Measurements from ENCODE around the gene WDR1.

WDR1 gene

DNA sequence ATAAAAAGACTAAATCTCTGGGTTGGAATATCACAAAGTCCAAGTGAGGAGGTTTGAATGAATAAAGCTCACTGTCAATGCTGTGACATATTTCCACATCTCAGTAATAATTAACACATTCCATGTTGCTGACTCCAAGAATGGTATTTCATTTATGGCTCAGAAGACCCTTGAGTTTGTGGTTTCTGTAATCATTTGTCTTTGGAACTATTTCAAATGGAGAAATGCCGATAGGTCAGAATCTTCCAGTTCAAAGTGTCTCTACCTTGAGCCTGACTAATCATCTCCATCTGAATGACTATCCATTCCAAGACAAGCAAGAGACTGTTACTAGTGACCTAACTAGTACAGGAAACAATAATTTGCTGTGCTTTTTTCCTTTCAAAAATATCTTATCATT lies 71.1 kb downstream of the WDR1 start:
- Histone ChIP-seq H3K36me3 (ENCODE audit: control insufficient read depth, insufficient read depth, low read length) (no peaks in the 10 kb centered on the region), H3K27me3 (ENCODE audit: control insufficient read depth, insufficient read depth, low read length) (no peaks in the 10 kb centered on the region), H3K9ac (ENCODE audit: low read length) (no peak overlapping the region), H3K4me1 (ENCODE audit: control insufficient read depth, insufficient read depth, low read length) (peaks cover 8% of the 10 kb centered on the region), H3K4me3 (ENCODE audit: low read length) (no peak overlapping the region), H3K9me3 (ENCODE audit: control insufficient read depth, low read length) (no peaks in the 10 kb centered on the region)

DNA sequence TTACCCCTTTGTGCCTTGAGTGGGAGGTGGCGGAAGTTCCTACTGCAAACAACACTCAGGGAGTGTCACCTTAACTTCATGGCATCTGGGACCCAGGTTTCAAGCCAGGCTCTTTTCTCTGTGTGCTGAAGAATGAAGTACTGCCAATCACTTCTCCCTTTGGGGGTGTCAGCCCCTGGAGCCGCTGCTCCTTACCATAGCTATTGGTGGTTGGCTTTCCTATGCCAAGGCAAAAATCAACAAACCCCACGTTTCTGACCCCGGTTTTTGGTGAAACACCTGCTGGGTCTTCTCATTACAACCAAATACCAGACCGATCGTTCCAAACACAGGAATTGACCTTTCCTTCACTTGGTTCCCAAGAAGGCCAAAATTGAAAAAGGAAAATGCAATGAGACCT lies 75.6 kb downstream of the WDR1 start:
- Histone ChIP-seq H3K36me3 (ENCODE audit: control insufficient read depth, insufficient read depth, low read length) (no peaks in the 10 kb centered on the region), H3K9ac (ENCODE audit: low read length) (no peak overlapping the region), H3K9me3 (ENCODE audit: control insufficient read depth, low read length) (no peaks in the 10 kb centered on the region), H3K4me1 (ENCODE audit: control insufficient read depth, insufficient read depth, low read length) (no peaks in the 10 kb centered on the region), H3K27me3 (ENCODE audit: control insufficient read depth, insufficient read depth, low read length) (no peaks in the 10 kb centered on the region), H3K4me3 (ENCODE audit: low read length) (no peak overlapping the region)

DNA sequence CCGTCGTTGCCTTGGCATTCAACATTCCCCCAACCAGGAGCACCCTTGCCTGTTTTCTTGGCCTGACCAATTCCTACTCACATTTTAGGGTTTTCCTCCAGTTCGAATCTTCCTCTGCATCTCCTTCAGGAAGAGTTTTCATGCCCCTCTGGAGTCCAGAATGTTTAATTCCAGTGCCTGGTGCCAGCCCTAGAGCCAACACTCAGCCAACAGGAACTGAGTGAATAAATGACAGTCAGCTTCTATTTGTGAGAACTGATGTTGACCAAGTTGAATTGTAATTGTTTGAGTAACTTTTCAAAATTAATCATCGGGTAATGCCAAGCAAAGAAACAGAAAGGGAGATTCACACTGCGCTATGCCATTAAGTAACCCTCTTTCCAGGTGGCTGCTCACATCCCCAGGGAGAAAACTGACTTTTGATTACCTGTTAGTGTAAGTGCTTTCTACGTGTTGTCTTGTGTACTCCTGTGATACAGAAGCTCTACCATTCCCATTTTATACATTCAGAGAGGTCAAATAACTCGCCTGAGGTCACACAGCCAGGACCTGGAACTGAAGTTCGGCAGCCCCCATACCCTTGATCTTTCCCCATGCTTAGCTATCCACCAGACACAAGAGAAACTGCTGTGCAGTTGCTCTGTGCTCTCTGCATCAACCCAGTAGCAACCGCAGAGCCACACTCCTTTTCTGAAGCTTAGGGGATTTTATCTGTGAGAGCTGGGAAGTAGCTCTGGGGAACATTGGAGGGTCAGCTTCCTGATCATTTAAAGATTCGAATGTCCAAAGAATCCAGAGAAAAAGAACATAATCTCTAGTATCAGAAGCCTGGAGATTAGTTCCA lies 76.3 kb downstream of the WDR1 start:
- no peaks in the 10 kb centered on the region for H3K9me3 ChIP-seq (ENCODE audit: control insufficient read depth, low read length)
- no peak overlapping the region for H3K4me3 ChIP-seq (ENCODE audit: low read length)
- no peaks in the 10 kb centered on the region for H3K4me1 ChIP-seq (ENCODE audit: control insufficient read depth, insufficient read depth, low read length)
- H3K27me3 ChIP-seq (ENCODE audit: control insufficient read depth, insufficient read depth, low read length): no peaks in the 10 kb centered on the region
- H3K36me3 ChIP-seq (ENCODE audit: control insufficient read depth, insufficient read depth, low read length): no peaks in the 10 kb centered on the region
- no peak overlapping the region for H3K9ac ChIP-seq (ENCODE audit: low read length)

DNA sequence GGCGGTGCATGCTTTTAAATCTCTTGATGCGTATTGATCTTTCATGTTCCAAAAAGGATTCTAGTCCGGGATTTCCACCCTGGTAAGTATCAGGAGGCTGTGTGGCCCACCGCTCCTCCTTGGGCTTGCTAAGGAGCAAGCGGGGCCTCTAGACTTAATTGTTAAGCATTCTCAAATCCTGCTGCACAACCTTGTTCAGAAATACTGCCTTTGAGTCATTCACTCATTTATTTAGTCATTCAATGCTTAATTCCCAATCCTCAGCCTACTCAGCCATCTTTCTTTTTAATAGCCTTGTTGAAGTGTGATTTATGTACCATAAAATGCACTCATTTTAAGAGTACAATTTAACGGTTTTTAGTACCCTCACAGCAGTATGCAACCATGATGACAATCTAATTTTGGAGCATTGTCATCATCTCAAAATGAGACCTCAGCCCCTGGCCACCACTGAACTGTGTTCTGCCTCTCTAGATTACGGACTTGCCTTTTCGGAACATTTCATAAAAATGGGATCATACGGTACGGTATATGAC lies 79.7 kb downstream of the WDR1 start:
- H3K36me3 ChIP-seq (ENCODE audit: control insufficient read depth, insufficient read depth, low read length): no peaks in the 10 kb centered on the region

DNA sequence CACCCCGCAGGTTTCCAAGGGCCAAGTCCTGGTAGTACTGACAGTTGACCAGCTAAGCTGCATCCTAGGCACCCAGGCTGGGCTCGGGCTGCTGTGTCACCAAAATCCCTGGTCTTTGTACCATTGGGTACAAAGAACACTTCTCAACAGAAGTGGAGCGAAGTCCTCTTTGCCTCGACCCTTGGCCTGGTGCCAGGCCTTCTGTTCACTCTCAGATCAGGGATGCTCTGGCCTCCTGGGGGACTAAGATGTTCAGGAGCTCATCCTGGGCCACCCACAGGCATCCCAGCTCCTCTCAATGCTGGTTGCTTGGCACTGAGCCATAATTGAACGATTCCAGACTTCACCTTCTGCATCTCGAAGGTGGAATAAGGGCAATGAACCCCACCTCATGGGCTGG lies 81.5 kb downstream of the WDR1 start:
- Histone ChIP-seq H3K36me3 (ENCODE audit: control insufficient read depth, insufficient read depth, low read length) (no peaks in the 10 kb centered on the region), H3K9me3 (ENCODE audit: control insufficient read depth, low read length) (no peaks in the 10 kb centered on the region), H3K4me1 (ENCODE audit: control insufficient read depth, insufficient read depth, low read length) (no peaks in the 10 kb centered on the region), H3K27me3 (ENCODE audit: control insufficient read depth, insufficient read depth, low read length) (no peaks in the 10 kb centered on the region), H3K4me3 (ENCODE audit: low read length) (no peak overlapping the region), H3K9ac (ENCODE audit: low read length) (no peak overlapping the region)

More for the DNA sequence above, 79.7 kb downstream of the WDR1 start:
- no peak overlapping the region for H3K4me3 ChIP-seq (ENCODE audit: low read length)
- H3K9ac ChIP-seq (ENCODE audit: low read length): no peak overlapping the region
- no peaks in the 10 kb centered on the region for H3K4me1 ChIP-seq (ENCODE audit: control insufficient read depth, insufficient read depth, low read length)
- no peaks in the 10 kb centered on the region for H3K27me3 ChIP-seq (ENCODE audit: control insufficient read depth, insufficient read depth, low read length)
- no peaks in the 10 kb centered on the region for H3K9me3 ChIP-seq (ENCODE audit: control insufficient read depth, low read length)

DNA sequence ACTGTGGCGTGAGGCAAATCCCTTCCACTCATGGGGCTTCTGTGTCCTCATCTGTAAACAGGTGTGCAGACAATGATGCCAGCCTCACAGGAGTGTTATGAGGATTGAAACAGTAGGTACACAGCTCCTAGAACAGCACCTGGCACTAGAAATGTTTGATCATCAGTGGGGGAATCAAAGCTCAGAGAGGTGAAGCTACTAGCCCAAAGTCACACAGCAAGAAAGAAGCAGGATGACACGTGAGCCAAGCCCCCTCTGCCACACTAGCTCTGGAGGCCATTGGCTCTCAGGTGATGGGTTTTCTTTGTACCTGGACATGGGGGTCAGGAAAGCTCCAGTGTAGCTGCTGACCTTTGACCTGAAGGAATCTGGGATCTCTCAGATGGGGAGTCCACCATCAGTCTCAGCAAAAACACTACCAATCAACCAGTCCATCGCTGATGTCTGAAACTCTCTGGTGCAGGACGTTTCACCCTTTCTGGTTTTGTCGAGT lies 81.9 kb downstream of the WDR1 start:
- Histone ChIP-seq H3K27me3 (ENCODE audit: control insufficient read depth, insufficient read depth, low read length) (no peaks in the 10 kb centered on the region), H3K9ac (ENCODE audit: low read length) (no peak overlapping the region), H3K4me1 (ENCODE audit: control insufficient read depth, insufficient read depth, low read length) (no peaks in the 10 kb centered on the region), H3K9me3 (ENCODE audit: control insufficient read depth, low read length) (no peaks in the 10 kb centered on the region), H3K36me3 (ENCODE audit: control insufficient read depth, insufficient read depth, low read length) (no peaks in the 10 kb centered on the region), H3K4me3 (ENCODE audit: low read length) (no peak overlapping the region)

DNA sequence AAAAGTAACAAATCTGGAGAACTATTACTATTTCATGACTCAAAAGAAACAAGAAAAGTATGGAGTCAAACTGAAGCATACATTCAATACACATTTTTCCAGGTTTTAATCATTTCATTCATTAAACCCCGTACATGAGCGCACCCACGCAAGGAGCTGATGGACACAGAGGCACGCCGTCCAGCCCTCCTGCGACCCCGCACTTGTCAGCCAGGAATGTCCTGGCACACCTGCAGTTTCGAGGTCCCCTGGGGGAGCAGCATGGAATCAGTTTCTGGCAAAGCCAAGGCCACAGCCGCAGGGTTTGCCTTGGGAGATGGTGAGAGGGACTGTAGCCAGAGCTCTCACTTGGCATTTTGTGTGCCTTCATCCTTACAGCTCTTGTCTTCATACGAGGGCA lies 82.5 kb downstream of the WDR1 start:
- Histone ChIP-seq H3K4me3 (ENCODE audit: low read length) (no peak overlapping the region), H3K27me3 (ENCODE audit: control insufficient read depth, insufficient read depth, low read length) (no peaks in the 10 kb centered on the region), H3K9ac (ENCODE audit: low read length) (no peak overlapping the region), H3K4me1 (ENCODE audit: control insufficient read depth, insufficient read depth, low read length) (no peaks in the 10 kb centered on the region), H3K36me3 (ENCODE audit: control insufficient read depth, insufficient read depth, low read length) (no peaks in the 10 kb centered on the region), H3K9me3 (ENCODE audit: control insufficient read depth, low read length) (no peaks in the 10 kb centered on the region)

DNA sequence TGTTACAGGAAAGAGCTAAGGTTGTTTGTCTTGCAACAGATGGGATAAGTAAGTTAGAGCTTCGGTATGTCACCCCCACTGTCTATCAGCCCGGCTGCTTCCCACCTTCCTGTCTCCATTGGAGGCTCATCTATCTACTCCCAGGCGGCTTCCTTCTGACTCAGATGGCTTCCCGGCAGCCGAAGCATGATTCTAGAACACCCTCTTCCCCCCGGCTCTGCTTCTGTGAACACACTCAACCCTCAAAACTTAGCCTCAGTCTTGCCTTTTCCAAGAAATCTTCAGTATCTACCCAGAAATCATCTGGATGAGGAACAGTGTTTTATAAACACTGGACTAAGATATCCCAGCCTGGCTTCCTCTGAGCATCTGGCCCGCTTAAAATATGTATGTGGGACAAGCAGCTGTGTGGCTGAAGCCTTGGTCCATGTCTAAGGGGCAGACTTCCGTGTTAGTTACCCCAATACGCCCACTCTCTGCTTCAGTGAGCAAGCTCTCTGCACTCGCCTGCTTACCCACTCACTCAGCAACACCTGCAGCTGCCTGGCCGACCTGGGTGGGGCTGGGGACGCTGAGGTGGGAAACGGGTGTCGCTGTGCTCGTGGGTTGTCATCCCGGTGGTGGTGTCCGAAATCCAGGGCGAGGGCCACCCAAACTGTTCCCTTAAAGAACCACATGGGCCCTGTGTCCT lies 83.3 kb downstream of the WDR1 start:
- no peak overlapping the region for H3K4me3 ChIP-seq (ENCODE audit: low read length)
- no peak overlapping the region for H3K9ac ChIP-seq (ENCODE audit: low read length)
- H3K27me3 ChIP-seq (ENCODE audit: control insufficient read depth, insufficient read depth, low read length): no peaks in the 10 kb centered on the region
- no peaks in the 10 kb centered on the region for H3K36me3 ChIP-seq (ENCODE audit: control insufficient read depth, insufficient read depth, low read length)
- H3K4me1 ChIP-seq (ENCODE audit: control insufficient read depth, insufficient read depth, low read length): no peaks in the 10 kb centered on the region
- H3K9me3 ChIP-seq (ENCODE audit: control insufficient read depth, low read length): no peaks in the 10 kb centered on the region

DNA sequence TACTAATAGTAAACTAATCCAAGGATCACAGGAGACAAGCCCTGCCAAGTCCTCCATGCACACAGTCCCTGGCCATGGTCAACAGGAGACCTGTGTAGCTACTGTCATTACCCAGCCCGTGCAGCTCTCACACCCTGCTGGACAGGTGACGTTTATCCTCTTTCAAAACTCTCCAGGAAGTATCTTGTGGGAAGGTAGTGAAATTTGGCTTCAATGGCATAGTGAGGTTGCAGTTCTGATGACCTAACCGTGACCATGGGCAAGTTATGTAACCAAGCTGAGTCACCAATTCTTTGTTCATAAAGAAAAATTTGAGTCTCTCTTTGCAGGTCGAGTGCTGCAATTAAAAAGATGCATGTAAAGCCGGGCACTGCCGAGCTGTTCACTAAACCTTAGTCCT lies 84.0 kb downstream of the WDR1 start:
- Histone ChIP-seq H3K4me1 (ENCODE audit: control insufficient read depth, insufficient read depth, low read length) (no peaks in the 10 kb centered on the region), H3K9me3 (ENCODE audit: control insufficient read depth, low read length) (no peaks in the 10 kb centered on the region), H3K4me3 (ENCODE audit: low read length) (no peak overlapping the region), H3K9ac (ENCODE audit: low read length) (no peak overlapping the region), H3K27me3 (ENCODE audit: control insufficient read depth, insufficient read depth, low read length) (no peaks in the 10 kb centered on the region), H3K36me3 (ENCODE audit: control insufficient read depth, insufficient read depth, low read length) (no peaks in the 10 kb centered on the region)

DNA sequence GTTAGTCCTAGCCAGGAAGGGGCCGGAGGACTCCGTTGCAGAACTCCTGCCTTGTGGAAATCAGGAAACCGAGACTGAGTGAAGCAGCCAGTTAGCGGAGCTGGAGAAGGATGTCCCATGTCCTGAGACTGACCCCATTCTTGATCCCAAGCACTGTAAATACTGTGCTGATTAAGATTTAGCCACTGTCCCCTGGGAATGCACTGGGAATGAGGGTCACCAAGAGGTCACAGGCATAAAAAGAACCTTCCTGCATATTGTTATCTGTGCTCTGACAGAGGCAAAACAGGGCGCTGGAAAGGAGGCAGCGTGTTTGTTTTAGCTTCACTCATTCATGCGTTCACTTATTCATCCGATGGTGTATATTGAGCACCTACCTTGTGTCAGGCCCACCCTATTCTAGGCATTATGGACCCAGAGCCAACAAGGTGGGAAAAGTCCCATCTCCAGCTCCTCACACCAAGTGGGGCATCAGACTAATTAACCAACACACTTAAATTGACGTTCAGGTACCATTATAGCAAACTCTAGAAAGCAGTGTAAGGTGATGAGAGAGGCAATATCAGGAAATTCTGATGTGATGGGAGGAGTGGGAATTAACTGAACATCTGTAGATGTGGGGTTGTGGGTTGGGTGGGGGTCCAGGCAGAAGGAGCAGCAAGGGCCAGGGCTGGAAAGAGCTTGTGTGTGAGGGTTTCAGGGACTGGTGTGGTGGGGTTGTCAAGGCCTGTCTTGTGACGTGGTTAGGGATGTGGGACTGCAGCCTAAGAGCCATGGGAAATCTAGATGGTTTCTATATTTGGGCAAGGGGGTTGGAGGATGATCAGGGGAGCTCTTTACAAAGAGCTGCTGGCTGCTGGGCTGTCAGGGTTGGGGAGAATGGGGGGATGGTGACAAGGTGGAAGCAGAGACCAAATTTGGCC lies 84.7 kb downstream of the WDR1 start:
- H3K9me3 ChIP-seq (ENCODE audit: control insufficient read depth, low read length): no peaks in the 10 kb centered on the region
- H3K9ac ChIP-seq (ENCODE audit: low read length): no peak overlapping the region
- H3K4me1 ChIP-seq (ENCODE audit: control insufficient read depth, insufficient read depth, low read length): no peaks in the 10 kb centered on the region
- H3K4me3 ChIP-seq (ENCODE audit: low read length): no peak overlapping the region
- H3K27me3 ChIP-seq (ENCODE audit: control insufficient read depth, insufficient read depth, low read length): no peaks in the 10 kb centered on the region
- no peaks in the 10 kb centered on the region for H3K36me3 ChIP-seq (ENCODE audit: control insufficient read depth, insufficient read depth, low read length)

DNA sequence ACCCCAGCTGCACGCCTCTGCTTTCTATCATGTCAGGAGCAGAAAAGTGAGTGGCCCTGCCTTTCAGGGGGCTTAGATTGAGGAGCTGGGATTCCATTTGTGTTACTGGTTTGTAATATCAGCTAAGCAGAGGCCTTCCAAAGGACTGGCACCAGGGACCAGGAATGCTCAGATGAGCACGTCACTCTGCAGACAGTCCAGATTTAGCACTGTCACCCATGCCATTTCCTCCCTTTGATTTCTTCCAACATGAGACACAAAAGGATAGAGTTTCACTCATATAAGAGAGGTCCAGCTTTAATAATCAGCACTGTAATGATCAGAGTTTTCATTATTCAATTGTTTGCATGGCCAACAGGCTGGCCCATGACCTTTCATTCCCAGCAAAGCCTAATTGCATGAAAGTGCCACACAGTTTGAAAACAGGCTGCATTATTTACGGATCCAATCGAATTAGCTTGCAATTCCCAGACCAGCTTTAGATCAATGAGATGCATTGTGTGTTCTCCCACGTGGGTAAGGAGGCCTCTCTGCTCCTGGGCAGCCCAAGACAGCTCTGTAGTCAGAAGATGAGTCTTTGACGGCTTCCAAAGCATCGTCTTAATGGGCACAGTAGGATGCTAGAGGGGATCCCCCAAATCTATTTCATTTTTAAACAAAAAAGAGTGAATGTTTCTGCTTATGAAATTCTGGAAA lies 85.5 kb downstream of the WDR1 start:
- Histone ChIP-seq H3K9me3 (ENCODE audit: control insufficient read depth, low read length) (no peaks in the 10 kb centered on the region), H3K27me3 (ENCODE audit: control insufficient read depth, insufficient read depth, low read length) (no peaks in the 10 kb centered on the region), H3K36me3 (ENCODE audit: control insufficient read depth, insufficient read depth, low read length) (no peaks in the 10 kb centered on the region), H3K4me3 (ENCODE audit: low read length) (no peak overlapping the region), H3K9ac (ENCODE audit: low read length) (no peak overlapping the region), H3K4me1 (ENCODE audit: control insufficient read depth, insufficient read depth, low read length) (no peaks in the 10 kb centered on the region)

Measured in mucosa of stomach (tissue), 1 donor.